ENCODE data around the gene HAUS3.

HAUS3 gene

DNA sequence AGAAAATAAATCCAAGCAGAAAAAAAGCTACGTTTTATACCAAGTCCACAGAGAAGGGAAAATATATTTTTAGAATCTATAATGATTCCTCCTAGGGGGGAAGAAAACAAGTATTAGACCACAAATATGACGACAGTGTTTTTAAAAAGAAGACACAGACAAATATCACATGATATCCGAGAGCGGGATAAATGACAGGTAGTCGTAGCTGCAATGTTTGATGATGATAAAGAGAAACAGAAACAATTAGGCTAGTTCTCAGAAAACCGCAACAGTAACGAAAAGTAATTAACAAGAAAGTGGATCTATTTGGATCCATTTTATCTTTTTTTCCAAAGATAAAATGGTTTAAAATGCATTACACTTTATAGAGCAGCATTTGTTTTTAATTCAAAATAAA, 918 bp downstream of the HAUS3 start (continued):
- TF ChIP-seq ZNF660 (tag by site-specific recombination; IDR thresholded peaks at IDR 0.05) = no peak
- no peak for TF ChIP-seq ZNF654 (tag by site-specific recombination; IDR thresholded peaks at IDR 0.05; ENCODE audit: low read depth)
- TF ChIP-seq ZEB2 (tag by site-specific recombination; IDR thresholded peaks at IDR 0.05) = no peak
- no peak for TF ChIP-seq KLF16 (tag by site-specific recombination; IDR thresholded peaks at IDR 0.05)
- no peak for TF ChIP-seq ZNF624 (tag by site-specific recombination; IDR thresholded peaks at IDR 0.05)
- no peak for TF ChIP-seq ZNF426 (tag by site-specific recombination; IDR thresholded peaks at IDR 0.05)
- no peak for TF ChIP-seq ZBTB1 (tag by site-specific recombination; IDR thresholded peaks at IDR 0.05)

DNA sequence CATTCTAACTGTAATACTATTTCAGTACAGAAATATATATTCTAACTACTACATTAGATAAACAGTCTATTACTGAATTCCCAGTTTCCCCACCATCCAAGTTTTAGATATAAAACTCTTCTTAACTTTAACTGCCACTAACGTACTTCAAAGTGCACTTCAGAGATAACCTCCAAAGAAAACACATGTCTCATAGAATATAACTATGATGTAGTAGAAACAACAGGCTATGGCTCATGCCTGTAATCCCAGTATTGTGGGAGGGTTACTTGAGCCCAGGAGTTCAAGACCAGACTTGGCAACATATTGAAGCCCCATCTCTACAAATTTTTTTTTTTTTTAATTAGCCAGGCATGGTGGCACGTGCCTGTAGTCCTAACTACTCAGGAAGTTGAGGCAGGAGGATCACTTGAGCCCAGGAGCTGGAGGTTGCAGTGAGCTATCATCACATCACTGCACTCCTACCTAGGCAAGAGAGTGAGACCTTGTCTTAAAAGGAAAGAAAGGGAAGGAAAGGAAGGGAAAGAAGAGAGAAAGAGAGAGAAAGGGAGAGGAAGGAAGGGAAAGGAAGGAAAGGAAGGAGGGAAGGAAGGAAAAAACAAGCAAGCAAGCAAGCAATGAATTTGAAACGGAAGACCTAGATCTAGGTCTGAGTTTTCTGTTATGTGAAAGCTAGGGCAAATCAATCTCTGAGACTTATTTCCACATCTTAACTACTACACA, 4.8 kb downstream of the HAUS3 start:
- no peak overlapping the region for H3K27ac ChIP-seq (ENCODE audit: extremely low read depth, low read depth, low read length)
- H3K36me3 ChIP-seq (ENCODE audit: control insufficient read depth in 2 of 2, insufficient read depth in 1 of 2, low read length in 2 of 2) = peaks cover 9 to 65% of the 10 kb centered on the region in 2 experiments
- H3K9me3 ChIP-seq (ENCODE audit: control insufficient read depth, insufficient read depth, low read depth, low read length) = no peaks in the 10 kb centered on the region
- no peak overlapping the region for H3K4me3 ChIP-seq (ENCODE audit: low read depth, low read length)
- H3K4me1 ChIP-seq (ENCODE audit: control insufficient read depth, insufficient read depth, low read length) = no peaks in the 10 kb centered on the region; the same call in 1 of the 2 replicates
- TF ChIP-seq ZFP41 (tag by site-specific recombination; IDR thresholded peaks at IDR 0.05; ENCODE audit: borderline replicate concordance) (no peak), PRDM1 (tag by site-specific recombination; IDR thresholded peaks at IDR 0.05) (peak; percentile 100), ZNF366 (tag by site-specific recombination; conservative IDR thresholded peaks at IDR 0.05) (peak; percentile 80)
- TF ChIP-seq, protein P1, sequence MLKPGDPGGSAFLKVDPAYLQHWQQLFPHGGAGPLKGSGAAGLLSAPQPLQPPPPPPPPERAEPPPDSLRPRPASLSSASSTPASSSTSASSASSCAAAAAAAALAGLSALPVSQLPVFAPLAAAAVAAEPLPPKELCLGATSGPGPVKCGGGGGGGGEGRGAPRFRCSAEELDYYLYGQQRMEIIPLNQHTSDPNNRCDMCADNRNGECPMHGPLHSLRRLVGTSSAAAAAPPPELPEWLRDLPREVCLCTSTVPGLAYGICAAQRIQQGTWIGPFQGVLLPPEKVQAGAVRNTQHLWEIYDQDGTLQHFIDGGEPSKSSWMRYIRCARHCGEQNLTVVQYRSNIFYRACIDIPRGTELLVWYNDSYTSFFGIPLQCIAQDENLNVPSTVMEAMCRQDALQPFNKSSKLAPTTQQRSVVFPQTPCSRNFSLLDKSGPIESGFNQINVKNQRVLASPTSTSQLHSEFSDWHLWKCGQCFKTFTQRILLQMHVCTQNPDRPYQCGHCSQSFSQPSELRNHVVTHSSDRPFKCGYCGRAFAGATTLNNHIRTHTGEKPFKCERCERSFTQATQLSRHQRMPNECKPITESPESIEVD (tag by site-specific recombination; IDR thresholded peaks at IDR 0.05) = peak; percentile 64
- POLR2A ChIA-PET = interaction anchor here (1.7 kb wide), 1 partner anchor 25 kb away, joined by 5 read pairs; the partner anchor contains the start of gene MXD4
- CTCF ChIA-PET = interaction anchor here (0.5 to 1.6 kb wide), 3 partner anchors 17 to 1859 kb away, joined by 3 to 15 read pairs (median 7); no protein-coding TSS in a partner anchor

DNA sequence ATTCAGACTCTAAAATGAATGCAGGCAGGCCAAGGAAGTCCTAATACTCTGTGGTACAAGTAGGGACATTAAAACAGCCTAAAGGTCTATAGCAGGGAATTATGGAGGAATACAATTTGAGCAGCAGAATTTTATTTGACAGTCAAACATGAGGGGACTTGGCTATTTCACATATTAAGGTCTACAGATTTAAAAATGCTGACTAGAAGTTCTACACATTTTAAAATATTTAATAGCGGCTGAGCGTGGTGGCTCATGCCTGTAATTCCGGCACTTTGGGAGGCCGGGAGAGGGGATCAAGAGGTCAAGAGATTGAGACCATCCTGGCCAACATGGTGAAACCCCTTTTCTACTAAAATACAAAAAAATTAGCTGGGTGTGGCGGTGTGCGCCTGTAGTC, 10.8 kb downstream of the HAUS3 start:
- no peak overlapping the region for H3K27ac ChIP-seq (ENCODE audit: extremely low read depth, low read depth, low read length)
- H3K36me3 ChIP-seq (ENCODE audit: control insufficient read depth in 2 of 2, insufficient read depth in 1 of 2, low read length in 2 of 2) = peaks cover 9 to 54% of the 10 kb centered on the region in 2 experiments
- no peaks in the 10 kb centered on the region for H3K9me3 ChIP-seq (ENCODE audit: control insufficient read depth, insufficient read depth, low read depth, low read length)
- ChIA-PET POLR2A (interaction anchor here (0.7 kb wide), 1 partner anchor 8 kb away, joined by 3 read pairs; no protein-coding TSS in a partner anchor), CTCF (interaction anchor here (0.5 to 2.3 kb wide), 2 partner anchors 11 to 19 kb away, joined by 3 to 13 read pairs; no protein-coding TSS in a partner anchor)
- no peak overlapping the region for H3K4me3 ChIP-seq (ENCODE audit: low read depth, low read length)
- no peaks in the 10 kb centered on the region for H3K4me1 ChIP-seq (ENCODE audit: control insufficient read depth, insufficient read depth, low read length)
- no peak for TF ChIP-seq ZNF140 (tag by site-specific recombination; IDR thresholded peaks at IDR 0.05)

DNA sequence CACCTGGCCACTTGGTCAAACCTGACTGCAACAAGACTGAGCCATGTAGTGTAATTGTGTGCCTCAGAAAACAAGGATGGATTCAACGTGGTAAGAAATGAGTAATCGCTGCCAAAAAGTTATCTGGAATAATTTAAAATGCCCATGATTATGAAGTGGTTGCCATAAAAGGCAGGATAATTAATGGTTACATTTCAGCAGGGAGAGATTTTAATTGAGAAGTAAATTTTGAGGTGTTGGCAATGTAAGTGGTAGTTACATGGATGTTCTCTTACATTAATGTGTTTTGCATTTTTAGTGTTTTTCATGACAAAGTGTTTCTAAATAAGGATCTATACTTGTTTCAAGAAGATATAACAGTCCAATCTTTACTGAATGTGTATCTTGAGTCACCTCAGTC, 15.7 kb downstream of the HAUS3 start:
- Histone ChIP-seq H3K27ac (ENCODE audit: extremely low read depth, low read depth, low read length) (no peak overlapping the region), H3K9me3 (ENCODE audit: control insufficient read depth, insufficient read depth, low read depth, low read length) (no peaks in the 10 kb centered on the region), H3K4me3 (ENCODE audit: low read depth, low read length) (no peak overlapping the region), H3K4me1 (ENCODE audit: control insufficient read depth, insufficient read depth, low read length) (no peaks in the 10 kb centered on the region), H3K36me3 (ENCODE audit: control insufficient read depth in 2 of 2, insufficient read depth in 1 of 2, low read length in 2 of 2) (peaks cover 0 to 51% of the 10 kb centered on the region in 2 experiments; a peak in 2 of 3 replicates)
- CTCF ChIA-PET = interaction anchor here (1.0 kb wide), 1 partner anchor 231 kb away, joined by 6 read pairs; no protein-coding TSS in a partner anchor
- POLR2A ChIA-PET = no interaction called here
- TF ChIP-seq ZNF426 (tag by site-specific recombination; IDR thresholded peaks at IDR 0.05) = no peak
- TF ChIP-seq, protein P2, sequence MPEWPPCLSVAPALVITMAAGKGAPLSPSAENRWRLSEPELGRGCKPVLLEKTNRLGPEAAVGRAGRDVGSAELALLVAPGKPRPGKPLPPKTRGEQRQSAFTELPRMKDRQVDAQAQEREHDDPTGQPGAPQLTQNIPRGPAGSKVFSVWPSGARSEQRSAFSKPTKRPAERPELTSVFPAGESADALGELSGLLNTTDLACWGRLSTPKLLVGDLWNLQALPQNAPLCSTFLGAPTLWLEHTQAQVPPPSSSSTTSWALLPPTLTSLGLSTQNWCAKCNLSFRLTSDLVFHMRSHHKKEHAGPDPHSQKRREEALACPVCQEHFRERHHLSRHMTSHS (tag by site-specific recombination; IDR thresholded peaks at IDR 0.05) = no peak
- TF ChIP-seq, protein P3, sequence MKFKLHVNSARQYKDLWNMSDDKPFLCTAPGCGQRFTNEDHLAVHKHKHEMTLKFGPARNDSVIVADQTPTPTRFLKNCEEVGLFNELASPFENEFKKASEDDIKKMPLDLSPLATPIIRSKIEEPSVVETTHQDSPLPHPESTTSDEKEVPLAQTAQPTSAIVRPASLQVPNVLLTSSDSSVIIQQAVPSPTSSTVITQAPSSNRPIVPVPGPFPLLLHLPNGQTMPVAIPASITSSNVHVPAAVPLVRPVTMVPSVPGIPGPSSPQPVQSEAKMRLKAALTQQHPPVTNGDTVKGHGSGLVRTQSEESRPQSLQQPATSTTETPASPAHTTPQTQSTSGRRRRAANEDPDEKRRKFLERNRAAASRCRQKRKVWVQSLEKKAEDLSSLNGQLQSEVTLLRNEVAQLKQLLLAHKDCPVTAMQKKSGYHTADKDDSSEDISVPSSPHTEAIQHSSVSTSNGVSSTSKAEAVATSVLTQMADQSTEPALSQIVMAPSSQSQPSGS (tag by site-specific recombination; IDR thresholded peaks at IDR 0.05; ENCODE audit: low read depth) = no peak
- TF ChIP-seq, protein P4, sequence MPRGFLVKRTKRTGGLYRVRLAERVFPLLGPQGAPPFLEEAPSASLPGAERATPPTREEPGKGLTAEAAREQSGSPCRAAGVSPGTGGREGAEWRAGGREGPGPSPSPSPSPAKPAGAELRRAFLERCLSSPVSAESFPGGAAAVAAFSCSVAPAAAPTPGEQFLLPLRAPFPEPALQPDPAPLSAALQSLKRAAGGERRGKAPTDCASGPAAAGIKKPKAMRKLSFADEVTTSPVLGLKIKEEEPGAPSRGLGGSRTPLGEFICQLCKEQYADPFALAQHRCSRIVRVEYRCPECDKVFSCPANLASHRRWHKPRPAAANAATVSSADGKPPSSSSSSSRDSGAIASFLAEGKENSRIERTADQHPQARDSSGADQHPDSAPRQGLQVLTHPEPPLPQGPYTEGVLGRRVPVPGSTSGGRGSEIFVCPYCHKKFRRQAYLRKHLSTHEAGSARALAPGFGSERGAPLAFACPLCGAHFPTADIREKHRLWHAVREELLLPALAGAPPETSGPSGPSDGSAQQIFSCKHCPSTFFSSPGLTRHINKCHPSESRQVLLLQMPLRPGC (tag by site-specific recombination; IDR thresholded peaks at IDR 0.05) = no peak
- TF ChIP-seq, protein P1 (tag by site-specific recombination; IDR thresholded peaks at IDR 0.05) = peak; percentile 43; the same call in 1 of the 2 replicates
- peak; percentile 99 for TF ChIP-seq SP7 (tag by site-specific recombination; IDR thresholded peaks at IDR 0.05)
- TF ChIP-seq KLF16 (tag by site-specific recombination; IDR thresholded peaks at IDR 0.05) = no peak
- no peak for TF ChIP-seq ZBTB1 (tag by site-specific recombination; IDR thresholded peaks at IDR 0.05)
- TF ChIP-seq, protein P5, sequence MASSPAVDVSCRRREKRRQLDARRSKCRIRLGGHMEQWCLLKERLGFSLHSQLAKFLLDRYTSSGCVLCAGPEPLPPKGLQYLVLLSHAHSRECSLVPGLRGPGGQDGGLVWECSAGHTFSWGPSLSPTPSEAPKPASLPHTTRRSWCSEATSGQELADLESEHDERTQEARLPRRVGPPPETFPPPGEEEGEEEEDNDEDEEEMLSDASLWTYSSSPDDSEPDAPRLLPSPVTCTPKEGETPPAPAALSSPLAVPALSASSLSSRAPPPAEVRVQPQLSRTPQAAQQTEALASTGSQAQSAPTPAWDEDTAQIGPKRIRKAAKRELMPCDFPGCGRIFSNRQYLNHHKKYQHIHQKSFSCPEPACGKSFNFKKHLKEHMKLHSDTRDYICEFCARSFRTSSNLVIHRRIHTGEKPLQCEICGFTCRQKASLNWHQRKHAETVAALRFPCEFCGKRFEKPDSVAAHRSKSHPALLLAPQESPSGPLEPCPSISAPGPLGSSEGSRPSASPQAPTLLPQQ (tag by site-specific recombination; IDR thresholded peaks at IDR 0.05) = no peak
- TF ChIP-seq ZNF157 (tag by site-specific recombination; IDR thresholded peaks at IDR 0.05) = no peak

Measured in HEK293 (cell line).